Measurements from ENCODE around the gene DNAJB13. TPM values are rescaled to one million over a fixed set of nuclear protein-coding genes. Genes with fewer than 3 reads are reported as not detected.

Gene DNAJB13
- total RNA-seq, 1 donor from 2014 or later: 1.2 TPM

DNA sequence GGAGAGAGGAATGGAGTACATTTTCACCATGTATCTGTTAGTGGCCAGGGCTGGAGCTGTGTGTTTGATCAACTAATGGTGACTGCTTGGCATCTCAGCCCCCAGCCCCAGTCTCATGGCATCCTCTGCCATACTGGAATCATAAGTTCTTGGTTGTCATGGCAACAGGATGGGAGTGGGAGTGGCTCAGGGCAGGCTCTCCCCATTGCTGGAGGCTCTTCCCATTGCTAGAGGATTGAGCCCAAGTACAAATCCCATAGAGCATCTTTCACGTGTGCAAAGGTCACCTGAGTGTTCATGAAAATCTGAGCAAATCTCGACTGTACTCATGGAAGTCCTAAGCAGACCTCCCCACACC, 14.9 kb downstream of the DNAJB13 start:
- no peak overlapping the region for H3K4me3 ChIP-seq (ENCODE audit: insufficient read depth, low read depth, low read length)
- no peak overlapping the region for H2AFZ ChIP-seq (ENCODE audit: low read depth, low read length)
- Mint-ChIP-seq H3K9me3 (ENCODE audit: unreplicated experiment) (no peaks in the 10 kb centered on the region), H3K4me1 (ENCODE audit: low read depth, unreplicated experiment) (peaks cover 5% of the 10 kb centered on the region), H3K27me3 (ENCODE audit: low read depth, unreplicated experiment) (no peaks in the 10 kb centered on the region), H3K36me3 (ENCODE audit: low read depth, unreplicated experiment) (no peaks in the 10 kb centered on the region), H3K27ac (ENCODE audit: unreplicated experiment) (no peak overlapping the region), H3K4me3 (ENCODE audit: unreplicated experiment) (no peak overlapping the region)
- no peaks in the 10 kb centered on the region for H3K27me3 ChIP-seq (ENCODE audit: insufficient read depth, low read length)
- no peaks in the 10 kb centered on the region for H3K9me3 ChIP-seq (ENCODE audit: insufficient read depth, low read depth, low read length)
- no peak overlapping the region for H3K27ac ChIP-seq (ENCODE audit: low read depth, low read length)
- H4K20me1 ChIP-seq (ENCODE audit: insufficient read depth, low read length): no peaks in the 10 kb centered on the region
- FAIRE-seq (no peak), DNase-seq (ENCODE audit: low read depth) (no peak)
- no peak overlapping the region for H3K9ac ChIP-seq (ENCODE audit: low read length)
- no peaks in the 10 kb centered on the region for H3K4me1 ChIP-seq (ENCODE audit: insufficient read depth, low read length)
- H3K36me3 ChIP-seq (ENCODE audit: insufficient read depth, low read length): no peaks in the 10 kb centered on the region
- no peaks in the 10 kb centered on the region for H3K79me2 ChIP-seq (ENCODE audit: insufficient read depth, low read length)
- no peak overlapping the region for H3K4me2 ChIP-seq (ENCODE audit: low read length)
- no peak for TF ChIP-seq EZH2 (IDR thresholded peaks at IDR 0.05; ENCODE audit: insufficient read depth, low read length)
- TF ChIP-seq, protein P1, sequence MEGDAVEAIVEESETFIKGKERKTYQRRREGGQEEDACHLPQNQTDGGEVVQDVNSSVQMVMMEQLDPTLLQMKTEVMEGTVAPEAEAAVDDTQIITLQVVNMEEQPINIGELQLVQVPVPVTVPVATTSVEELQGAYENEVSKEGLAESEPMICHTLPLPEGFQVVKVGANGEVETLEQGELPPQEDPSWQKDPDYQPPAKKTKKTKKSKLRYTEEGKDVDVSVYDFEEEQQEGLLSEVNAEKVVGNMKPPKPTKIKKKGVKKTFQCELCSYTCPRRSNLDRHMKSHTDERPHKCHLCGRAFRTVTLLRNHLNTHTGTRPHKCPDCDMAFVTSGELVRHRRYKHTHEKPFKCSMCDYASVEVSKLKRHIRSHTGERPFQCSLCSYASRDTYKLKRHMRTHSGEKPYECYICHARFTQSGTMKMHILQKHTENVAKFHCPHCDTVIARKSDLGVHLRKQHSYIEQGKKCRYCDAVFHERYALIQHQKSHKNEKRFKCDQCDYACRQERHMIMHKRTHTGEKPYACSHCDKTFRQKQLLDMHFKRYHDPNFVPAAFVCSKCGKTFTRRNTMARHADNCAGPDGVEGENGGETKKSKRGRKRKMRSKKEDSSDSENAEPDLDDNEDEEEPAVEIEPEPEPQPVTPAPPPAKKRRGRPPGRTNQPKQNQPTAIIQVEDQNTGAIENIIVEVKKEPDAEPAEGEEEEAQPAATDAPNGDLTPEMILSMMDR (IDR thresholded peaks at IDR 0.05; ENCODE audit: insufficient read depth, low read depth, low read length): no peak

DNA sequence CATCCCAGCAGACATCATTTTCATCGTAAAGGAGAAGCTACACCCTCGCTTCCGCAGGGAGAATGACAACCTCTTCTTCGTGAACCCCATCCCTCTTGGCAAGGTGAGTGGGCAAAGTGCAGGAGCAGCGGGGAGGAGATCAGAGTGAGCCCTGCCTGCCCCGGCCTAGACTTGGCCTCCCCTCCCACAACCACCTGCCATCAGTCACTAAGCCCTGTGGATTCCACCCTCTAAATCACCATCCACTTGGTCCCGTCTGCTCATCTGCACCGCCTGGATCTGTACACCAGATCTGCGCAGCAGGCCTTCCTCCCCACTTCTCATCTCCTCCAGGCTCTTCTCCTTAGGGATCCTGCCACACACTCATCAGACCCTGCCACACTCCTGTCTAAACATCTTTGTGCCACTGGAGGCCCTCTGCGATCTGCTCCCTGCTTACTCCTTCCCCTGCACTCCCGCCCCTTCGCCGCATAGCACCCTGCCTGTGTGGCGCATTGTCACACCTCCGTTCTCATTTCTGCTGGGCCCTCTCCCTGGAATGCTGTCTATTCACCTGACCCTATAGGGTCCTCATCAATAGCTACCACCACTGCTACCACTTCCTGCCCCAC, 17.6 kb downstream of the DNAJB13 start:
- Histone ChIP-seq H3K36me3 (ENCODE audit: insufficient read depth, low read length) (no peaks in the 10 kb centered on the region), H3K9me3 (ENCODE audit: insufficient read depth, low read depth, low read length) (no peaks in the 10 kb centered on the region), H2AFZ (ENCODE audit: low read depth, low read length) (no peak overlapping the region), H3K4me3 (ENCODE audit: insufficient read depth, low read depth, low read length) (no peak overlapping the region), H4K20me1 (ENCODE audit: insufficient read depth, low read length) (no peaks in the 10 kb centered on the region), H3K4me1 (ENCODE audit: insufficient read depth, low read length) (no peaks in the 10 kb centered on the region), H3K79me2 (ENCODE audit: insufficient read depth, low read length) (no peaks in the 10 kb centered on the region), H3K27me3 (ENCODE audit: insufficient read depth, low read length) (no peaks in the 10 kb centered on the region), H3K27ac (ENCODE audit: low read depth, low read length) (no peak overlapping the region), H3K4me2 (ENCODE audit: low read length) (no peak overlapping the region), H3K9ac (ENCODE audit: low read length) (no peak overlapping the region)
- FAIRE-seq (no peak), DNase-seq (ENCODE audit: low read depth) (no peak)
- Mint-ChIP-seq H3K9me3 (ENCODE audit: unreplicated experiment) (no peaks in the 10 kb centered on the region), H3K36me3 (ENCODE audit: low read depth, unreplicated experiment) (peaks cover 3% of the 10 kb centered on the region), H3K27me3 (ENCODE audit: low read depth, unreplicated experiment) (no peaks in the 10 kb centered on the region), H3K4me3 (ENCODE audit: unreplicated experiment) (peak overlapping the region; percentile 5), H3K27ac (ENCODE audit: unreplicated experiment) (no peak overlapping the region), H3K4me1 (ENCODE audit: low read depth, unreplicated experiment) (peaks cover 3% of the 10 kb centered on the region)
- TF ChIP-seq, protein P1 (IDR thresholded peaks at IDR 0.05; ENCODE audit: insufficient read depth, low read depth, low read length): no peak
- no peak for TF ChIP-seq EZH2 (IDR thresholded peaks at IDR 0.05; ENCODE audit: insufficient read depth, low read length)

DNA sequence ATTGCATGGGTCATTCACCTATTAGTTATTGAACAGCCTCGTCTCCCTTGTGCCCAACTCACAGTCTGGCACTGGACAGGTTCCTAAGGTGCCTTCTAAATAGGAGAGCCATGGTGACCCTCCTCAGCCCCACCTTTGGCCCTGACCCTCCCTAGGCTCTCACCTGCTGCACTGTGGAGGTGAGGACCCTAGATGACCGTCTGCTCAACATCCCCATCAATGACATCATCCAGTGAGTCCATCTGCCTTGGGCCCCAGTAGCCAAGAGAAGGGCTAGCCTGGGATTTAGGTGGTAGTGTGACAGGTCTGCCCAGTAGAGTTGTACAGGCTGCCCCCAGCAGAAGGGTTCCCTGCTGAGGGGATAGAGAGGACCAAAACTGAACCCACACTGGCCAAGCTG, 18.3 kb downstream of the DNAJB13 start:
- H3K27me3 ChIP-seq (ENCODE audit: insufficient read depth, low read length): no peaks in the 10 kb centered on the region
- no peaks in the 10 kb centered on the region for H3K4me1 ChIP-seq (ENCODE audit: insufficient read depth, low read length)
- H3K9me3 ChIP-seq (ENCODE audit: insufficient read depth, low read depth, low read length): no peaks in the 10 kb centered on the region
- H3K27ac ChIP-seq (ENCODE audit: low read depth, low read length): no peak overlapping the region
- H3K4me1 Mint-ChIP-seq (ENCODE audit: low read depth, unreplicated experiment): peaks cover 5% of the 10 kb centered on the region
- no peaks in the 10 kb centered on the region for H3K27me3 Mint-ChIP-seq (ENCODE audit: low read depth, unreplicated experiment)
- no peak overlapping the region for H3K4me3 ChIP-seq (ENCODE audit: insufficient read depth, low read depth, low read length)
- H3K36me3 Mint-ChIP-seq (ENCODE audit: low read depth, unreplicated experiment): peaks cover 3% of the 10 kb centered on the region
- H2AFZ ChIP-seq (ENCODE audit: low read depth, low read length): no peak overlapping the region
- no peaks in the 10 kb centered on the region for H4K20me1 ChIP-seq (ENCODE audit: insufficient read depth, low read length)
- H3K9ac ChIP-seq (ENCODE audit: low read length): no peak overlapping the region
- H3K36me3 ChIP-seq (ENCODE audit: insufficient read depth, low read length): no peaks in the 10 kb centered on the region
- H3K4me3 Mint-ChIP-seq (ENCODE audit: unreplicated experiment): no peak overlapping the region
- FAIRE-seq (no peak), DNase-seq (ENCODE audit: low read depth) (no peak)
- H3K27ac Mint-ChIP-seq (ENCODE audit: unreplicated experiment): no peak overlapping the region
- H3K9me3 Mint-ChIP-seq (ENCODE audit: unreplicated experiment): no peaks in the 10 kb centered on the region
- H3K4me2 ChIP-seq (ENCODE audit: low read length): no peak overlapping the region
- no peak for TF ChIP-seq EZH2 (IDR thresholded peaks at IDR 0.05; ENCODE audit: insufficient read depth, low read length)
- TF ChIP-seq, protein P1 (IDR thresholded peaks at IDR 0.05; ENCODE audit: insufficient read depth, low read depth, low read length): no peak
- no peaks in the 10 kb centered on the region for H3K79me2 ChIP-seq (ENCODE audit: insufficient read depth, low read length)
